ENCODE data around the gene CHAC1.
"Not testable (repeated sequence)": the region's sequence is repeated elsewhere in the genome, so short reads cannot be mapped to it uniquely, and the experiment has no call there.

CHAC1 gene

DNA sequence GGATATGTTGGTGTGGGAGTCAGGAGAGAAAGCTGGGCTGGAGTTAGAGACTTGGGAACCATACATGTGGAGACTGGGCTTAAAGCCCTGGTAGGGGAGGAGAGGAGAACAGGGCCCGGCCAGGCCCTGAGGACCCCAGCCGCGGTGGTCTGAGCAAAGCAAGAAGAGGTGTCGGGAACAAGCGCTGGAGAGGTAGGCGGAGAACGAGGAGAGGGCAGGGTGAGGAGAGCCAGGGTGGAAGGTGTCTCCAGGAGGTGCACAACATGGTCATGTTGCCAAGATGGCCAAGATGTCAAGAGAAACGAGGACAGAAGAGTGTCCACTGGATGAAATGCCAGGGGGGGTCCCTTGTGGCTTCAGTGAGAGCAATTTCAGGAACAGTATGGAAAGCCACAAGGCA lies 5.5 kb downstream of the CHAC1 start:
- no peak for DNase-seq

DNA sequence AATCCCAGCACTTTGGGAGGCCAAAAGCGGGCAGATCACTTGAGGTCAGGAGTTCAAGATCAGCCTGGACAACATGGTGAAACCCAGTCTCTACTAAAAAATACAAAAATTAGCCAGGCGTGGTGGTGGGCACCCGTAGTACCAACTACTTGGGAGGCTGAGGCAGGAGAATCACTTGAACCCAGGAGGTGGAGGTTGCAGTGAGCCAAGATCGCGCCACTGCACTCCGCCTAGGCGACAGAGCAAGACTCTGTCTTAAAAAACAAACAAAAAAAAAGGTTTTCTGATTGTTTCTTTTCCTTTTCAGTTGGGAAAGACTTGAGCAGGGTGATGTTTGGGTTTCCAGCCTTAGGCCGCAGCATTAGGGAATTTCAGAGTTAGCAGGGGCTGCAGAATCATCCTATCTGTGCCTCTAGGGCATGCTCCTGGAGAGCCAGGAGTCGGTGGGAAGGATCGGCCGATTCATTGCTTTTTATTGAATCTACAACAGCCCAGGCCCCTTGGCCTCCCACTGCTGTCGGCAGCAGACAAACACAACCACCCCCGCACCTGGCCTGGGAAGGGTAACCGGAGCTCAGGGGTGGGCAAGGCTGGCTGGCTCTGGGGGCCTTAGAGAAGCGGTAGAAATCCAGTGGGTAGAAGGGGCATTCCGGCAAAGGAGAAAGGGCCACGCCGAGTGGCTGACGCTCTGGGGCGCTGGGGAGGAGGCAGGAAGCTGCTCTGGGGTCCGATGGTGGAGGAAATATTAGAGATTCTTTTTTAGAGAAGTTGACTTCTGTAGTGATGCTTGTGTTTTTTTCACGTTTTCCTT lies 6.3 kb downstream of the CHAC1 start:
- no peak for DNase-seq

DNA sequence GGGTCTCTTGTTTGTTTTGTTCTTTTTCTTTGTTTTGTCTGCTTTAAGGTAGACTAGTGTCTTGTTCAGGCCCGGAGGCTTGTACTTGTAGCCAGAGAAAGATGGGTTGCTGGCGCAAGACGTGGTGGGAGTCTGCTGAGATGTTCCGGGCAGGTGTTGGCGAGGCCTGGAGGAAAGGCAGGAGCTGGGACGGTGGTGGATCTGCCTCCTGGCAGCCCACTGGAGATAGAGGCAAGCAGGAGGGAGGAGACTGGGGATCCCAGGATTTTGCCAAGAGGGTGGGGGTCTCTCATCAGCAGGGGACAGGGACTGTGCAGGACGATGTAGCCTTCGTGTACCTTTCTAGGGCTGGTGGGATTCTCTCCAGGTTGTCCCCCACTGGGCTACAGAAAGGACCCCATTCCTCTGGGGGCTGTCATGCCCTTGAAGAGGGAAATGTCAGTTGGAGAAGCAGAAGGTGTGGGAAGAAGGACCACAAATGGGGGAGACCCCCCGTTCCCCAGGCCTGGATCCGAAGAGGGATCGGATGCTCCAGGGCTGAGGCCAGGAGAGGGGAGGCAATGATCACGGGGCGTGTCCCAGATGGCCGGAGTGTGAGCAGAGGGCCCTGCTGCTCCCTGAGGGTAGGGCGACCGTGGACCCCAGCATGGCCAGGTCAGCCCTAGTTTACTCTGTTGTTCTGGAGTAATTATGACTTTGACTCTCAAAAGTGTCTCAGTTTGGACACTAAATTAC lies 7.0 kb downstream of the CHAC1 start:
- no peak for DNase-seq

DNA sequence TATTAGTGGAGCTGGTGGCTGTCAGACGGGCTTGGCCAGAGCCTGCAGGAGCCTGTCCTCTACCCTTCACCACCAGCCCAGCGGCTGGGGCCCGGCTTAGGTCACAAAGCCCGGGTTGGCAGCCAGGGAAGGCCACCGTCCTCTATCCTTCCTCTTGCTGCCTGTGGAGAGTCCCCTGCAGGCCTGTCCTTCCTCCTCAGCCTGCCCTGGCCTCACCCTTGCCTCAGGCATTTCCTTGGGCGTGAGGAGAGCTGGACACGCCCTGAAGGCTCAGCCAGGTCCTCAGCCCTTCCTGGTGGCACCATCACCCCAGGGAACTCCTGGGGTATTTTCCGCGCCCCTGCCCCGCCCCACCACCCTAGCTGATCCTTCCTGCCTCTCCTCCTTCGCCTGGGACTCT lies 7.7 kb downstream of the CHAC1 start:
- DNase-seq: no peak

DNA sequence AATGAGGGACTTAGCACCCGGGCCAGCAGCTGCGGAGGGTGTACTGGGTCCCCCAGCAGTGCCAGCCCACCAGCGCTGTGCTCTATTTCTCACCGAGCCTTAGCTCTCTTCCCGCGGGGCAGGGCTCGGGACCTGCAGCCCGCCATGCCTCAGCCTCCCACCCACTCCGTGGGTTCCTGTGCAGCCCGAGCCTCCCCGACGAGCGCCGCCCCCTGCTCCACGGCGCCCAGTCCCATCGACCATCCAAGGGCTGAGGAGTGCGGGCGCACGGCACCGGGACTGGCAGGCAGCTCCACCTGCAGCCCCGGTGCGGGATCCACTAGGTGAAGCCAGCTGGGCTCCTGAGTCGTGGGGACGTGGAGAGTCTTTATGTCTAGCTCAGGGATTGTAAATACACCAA lies 8.5 kb downstream of the CHAC1 start:
- not testable (repeated sequence) for DNase-seq

DNA sequence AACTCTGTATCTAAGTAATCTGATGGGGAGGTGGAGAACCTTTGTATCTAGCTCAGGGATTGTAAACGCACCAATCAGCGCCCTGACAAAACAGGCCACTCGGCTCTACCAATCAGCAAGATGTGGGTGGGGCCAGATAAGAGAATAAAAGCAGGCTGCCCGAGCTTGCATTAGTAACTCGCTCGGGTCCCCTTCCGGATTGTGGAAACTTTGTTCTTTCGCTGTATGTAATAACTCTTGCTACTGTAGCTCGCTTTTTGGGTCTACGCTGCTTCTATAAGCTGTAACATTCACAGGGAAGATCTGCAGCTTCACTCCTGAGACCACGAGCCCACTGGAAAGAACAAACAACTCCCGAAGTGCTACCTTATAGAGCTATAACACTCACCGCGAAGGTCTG lies 9.0 kb downstream of the CHAC1 start:
- DNase-seq: not testable (repeated sequence)

DNA sequence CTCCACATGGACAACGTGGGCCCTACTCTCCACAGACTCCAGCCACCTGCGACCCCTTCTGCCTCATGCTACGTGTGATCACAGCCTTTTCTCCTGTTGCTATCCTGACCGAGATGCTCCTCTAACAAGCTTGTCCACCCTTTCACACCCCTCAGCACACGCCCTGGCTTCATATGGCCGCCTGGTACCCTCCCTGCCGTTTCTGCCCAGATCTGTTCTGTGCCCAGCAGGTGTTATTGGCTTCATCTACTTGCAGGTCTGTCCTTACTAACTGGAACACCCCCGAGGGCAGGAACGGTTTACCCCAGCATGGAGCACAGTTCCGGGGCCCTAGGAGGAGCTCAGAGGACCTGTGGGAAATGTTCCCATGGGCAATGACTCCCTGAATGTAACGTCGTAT lies 9.9 kb downstream of the CHAC1 start:
- DNase-seq: no peak

DNA sequence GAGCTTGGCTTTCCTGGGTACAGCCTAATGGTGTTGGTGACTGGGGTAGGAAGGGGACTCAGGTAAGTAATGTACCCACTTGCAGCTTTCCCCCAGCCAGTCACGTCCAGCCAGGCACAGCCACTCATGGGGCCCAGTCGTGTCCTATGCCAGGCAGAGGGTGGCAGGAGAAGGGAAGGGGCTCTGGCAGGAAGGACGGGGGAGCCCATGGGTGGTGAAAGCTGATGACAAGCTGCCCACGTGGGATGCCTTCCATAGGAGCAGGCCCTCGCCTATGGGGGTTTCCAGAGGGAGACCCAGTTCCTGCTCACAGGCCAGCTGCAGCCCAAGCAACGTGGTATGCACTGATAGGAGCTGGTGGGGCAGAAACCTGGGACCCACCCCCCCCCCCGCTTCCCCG lies 10.7 kb downstream of the CHAC1 start:
- no peak for DNase-seq

DNA sequence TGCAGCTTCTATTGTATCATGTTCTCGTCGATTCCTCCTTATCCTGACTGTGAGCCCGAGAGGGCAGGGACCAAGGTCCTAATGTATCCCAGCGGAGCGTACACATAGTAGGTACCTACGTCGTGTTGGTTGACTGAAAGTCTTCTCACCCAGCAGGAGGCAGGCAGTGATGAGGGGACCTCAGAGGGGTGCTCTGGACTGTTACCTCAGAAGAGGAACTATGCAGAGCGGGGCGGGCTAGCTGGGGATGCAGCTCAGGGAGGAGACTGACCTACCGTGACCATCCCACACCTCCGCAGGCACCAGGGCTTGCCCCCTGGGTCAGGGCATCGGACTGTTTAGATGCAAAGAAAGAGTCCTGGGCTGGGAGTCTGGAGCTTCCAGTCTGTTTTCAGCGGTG lies 11.4 kb downstream of the CHAC1 start:
- no peak for DNase-seq

DNA sequence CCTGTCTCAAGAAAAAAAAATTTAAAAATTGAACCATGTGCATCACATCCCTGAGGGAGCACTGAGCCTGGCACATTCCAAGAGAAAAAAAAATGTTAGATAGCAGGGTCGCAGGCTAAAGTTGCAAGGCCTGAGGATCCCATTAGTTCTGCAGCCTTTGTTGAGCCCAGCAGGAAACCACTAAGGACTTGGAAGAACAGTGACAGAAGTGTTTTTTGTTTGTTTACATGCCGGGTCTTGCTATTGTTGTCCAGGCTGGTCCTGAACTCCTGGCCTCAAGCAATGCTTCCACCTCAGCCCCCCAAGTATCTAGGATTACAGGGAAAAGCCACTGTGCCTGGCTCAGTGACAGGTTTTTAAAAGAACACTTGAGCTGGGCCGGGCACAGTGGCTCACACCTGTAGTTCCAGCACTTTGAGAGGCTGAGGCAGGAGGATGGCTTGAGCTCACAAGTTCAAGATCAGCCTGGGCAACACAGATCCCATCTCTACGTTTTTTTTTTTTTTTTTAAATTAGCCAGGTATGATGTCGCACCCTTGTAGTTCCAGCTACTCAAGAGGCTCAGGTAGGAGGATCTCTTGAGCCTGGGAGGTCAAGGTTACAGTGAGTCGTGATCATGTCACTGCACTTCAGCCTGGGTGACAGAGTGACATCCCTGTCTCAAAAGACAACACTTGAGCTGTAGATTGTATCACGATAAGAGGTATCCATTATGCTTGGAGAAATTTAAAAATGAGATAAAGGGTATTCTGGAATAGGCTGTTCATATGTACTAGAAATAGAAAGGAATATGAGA lies 15.2 kb downstream of the CHAC1 start:
- DNase-seq: no peak

DNA sequence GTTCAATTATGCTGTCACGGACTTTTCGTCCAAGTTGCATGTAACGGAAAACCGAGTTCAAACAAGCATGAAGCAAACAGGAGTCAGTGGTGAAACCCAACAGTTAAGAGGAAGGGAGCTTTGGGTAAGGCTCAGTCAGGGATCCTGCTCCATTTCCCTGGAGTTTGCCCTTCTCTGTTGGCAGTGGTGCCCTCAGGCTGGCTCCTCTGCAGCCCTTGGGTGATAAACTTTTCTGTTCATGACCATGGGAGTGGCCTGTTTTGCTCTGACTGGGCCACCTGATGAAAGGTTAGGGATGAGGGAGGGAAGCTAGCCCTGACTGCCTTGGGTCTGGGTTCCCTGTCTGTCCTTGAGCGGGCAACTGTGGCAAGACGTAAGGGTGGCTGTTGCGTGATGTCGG lies 16.1 kb downstream of the CHAC1 start:
- no peak for DNase-seq

DNA sequence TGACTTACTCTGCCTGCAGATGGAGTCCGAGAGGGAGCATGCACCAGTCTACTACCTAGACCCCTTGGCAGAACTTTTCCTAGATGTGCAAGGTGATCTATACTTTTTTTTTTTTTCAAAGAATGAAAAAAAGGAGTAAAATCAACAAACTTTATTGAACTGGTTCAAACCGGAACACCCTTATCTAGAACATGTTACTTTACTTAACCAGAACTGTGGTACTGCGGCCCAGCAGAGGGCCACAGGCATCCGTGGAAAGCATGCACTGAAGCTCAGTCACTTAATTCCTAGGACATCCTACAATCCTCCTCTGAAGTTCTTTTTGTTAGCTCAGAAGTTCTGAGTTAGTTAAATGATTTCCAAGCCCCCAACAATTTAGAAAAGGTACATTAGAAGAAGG lies 21.6 kb downstream of the CHAC1 start:
- DNase-seq: no peak

DNA sequence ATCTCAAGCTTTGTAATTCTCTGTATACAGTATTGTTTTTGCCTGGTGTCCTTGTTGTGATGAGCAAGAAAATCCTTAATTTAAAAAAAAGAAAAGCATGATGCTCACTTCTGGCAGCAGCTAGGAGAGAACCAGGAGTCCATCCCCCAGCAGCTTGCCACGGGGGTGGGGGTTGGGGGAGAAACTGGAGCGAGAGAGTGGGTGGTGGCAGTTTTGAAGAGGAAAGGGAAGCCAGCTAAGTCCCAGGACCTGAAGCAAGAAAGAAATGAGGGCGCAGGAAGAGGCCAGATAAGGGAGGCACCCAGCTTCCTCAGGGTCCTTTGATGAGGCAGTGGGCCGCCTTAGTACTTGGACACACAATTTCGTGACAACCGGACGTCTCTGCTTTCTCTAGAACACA lies 23.5 kb downstream of the CHAC1 start:
- DNase-seq: no peak

DNA sequence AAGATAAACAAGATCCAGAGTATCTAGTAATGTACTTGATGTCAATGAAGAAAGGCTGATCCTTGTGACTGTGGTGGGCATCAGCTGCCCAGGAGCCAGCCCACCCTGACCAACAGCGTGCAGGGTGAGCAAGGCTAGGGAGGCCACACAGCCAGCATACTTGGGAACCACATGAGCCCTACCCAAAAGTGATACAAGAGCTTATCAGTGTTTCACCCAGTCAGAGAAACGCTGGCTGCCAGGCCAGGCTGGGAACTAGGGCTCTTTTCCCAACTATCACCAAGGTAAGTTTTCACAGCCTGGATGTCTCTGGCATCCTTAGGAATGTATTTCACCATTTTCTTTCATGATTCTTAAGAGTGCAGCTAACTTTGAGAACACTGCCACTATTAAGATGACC lies 24.9 kb downstream of the CHAC1 start:
- DNase-seq: no peak

DNA sequence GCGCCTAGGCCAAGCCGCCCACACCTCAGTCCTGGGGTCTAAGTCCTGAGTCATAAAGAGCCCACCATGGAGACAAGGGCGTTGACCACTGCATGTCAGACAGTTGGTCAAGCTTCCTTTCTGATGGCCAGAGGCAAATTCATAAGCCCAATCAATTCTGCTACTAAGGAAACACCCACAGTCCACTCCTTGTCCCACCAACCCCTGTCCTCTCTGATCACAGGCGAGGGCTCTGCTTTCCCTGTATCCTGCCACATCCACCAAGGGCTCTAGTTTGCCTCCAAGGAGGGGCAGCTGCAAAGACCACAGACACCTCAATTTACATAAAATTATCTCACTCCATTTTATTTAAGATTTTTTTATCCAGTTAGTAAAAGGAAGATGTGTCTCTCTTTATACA lies 25.3 kb downstream of the CHAC1 start:
- DNase-seq: no peak

DNA sequence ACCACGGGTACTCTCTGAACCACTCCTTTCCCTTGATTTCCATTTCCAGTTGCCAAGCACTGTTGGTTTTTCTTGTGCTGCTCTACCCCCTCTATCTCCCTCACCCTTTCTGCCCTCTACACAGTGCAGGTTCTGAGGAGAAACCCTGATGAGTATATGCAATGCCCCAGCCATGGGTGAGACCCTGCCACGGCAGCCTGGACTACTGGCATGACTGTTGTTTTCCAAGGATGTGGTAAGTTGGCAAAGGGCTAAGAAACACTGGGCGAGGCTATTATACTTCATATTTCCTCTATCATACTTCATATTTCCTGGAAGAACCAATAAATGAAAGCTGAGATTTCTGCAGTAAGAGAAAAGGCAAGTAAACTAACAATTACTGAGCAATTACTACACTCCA lies 27.9 kb downstream of the CHAC1 start:
- DNase-seq: no peak

DNA sequence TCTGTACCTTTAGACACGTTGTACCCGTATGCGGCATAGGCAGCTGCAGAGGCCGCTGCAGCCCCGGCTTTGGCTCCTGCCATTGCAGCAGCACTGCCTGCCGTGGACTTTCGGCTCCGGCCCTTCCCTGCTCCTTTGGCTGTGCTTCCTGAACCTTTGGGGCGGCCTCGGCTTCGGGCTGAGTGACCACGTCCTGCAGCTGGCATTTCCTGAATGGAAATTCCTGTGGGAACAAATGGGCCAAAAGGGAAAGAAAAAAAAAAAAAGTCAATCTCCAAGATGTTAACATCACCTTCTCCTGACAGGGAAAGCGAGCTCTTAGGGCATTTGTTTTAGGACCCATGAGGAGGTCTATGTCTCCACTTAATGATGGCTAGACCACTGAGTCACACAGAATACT lies 29.6 kb downstream of the CHAC1 start:
- DNase-seq: no peak

DNA sequence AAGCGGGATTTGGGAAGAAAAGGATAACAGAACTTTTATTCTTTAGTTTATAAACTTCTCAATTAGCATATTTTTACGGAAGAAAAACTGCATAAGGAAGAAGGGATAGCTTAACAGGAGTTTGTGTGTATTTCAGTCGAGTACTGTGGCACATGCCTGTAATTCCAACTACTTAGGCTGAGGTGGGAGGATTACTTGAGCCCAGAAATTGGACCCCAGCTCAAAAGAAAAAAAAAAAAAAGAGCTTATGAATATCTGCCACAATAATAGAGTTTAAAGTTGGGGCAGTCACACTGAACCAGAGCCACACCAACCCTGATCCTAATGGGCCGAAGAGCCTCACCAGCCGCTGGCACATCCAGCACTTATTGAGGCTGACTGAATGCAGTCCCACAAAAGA lies 31.1 kb downstream of the CHAC1 start:
- DNase-seq: no peak

DNA sequence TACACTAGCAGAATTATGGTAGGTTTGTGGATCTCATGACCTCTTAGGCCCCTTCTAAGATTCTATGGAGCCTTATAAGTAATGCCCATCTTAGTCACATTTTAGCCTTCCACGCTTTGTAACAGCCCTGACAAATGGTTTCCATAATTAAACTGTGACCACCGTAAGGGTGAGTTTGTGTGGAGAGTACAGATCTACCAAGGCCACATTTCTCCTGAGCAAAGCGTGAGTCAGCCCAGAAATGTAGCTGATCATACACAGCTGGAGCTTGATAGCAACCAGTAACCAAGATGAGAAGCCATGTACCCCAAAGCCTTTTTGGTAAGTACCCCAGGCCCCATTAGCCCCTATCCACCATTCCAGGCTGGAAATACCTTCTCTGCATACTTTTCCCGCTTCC lies 31.7 kb downstream of the CHAC1 start:
- DNase-seq: no peak

DNA sequence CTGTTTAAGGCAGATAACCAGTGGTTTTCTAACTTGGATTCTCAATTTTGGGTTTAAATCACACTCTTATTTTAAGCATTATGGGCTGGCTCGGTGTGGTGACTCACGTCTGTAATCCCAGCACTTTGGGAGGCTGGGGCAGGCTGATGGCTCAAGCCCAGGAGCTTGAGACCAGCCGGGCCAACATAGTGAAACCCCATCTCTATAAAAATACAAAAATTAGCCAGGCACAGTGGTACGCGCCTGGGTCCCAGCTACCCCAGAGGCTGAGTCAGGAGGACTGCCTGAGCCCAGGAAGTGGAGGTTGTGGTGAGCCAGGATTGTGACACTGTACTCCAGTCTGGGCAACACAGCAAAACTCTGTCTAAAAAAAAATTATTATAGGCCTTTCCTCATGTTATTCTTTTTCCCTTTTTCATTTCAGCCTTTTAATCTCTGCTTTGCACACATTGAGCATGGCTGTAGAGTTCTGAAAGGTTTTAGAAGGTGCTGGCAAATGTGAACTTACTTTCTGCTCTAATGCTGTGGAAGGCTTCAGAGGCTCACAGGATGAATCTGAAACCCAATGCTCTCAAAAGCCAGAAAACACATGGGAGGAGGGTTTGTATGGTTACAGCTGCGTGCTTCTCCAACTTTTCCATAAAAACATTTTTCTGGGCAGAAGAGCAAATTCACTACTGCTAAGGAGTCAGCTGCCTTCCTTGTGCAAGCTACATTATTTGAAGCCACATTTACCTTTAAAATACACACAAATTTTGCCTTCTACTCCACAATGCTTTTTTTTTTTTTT lies 32.5 kb downstream of the CHAC1 start:
- no peak for DNase-seq

DNA sequence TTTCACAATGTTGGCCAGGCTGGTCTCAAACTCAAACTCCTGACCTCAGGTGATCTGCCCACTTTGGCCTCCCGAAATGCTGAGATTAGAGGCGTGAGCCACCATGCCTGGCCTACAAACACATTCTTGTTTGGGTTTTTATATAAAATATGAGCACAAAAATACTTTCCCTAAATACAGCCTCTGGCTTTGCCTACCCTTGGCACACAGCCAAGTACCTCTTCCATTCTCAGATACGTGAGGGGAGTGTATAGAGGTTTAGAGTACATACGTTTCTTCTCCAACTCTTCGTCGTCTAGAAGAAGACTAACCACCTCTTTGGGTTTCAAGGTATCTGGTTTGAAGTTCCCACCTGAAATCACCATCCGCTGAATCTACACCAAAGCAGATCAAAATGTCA lies 33.5 kb downstream of the CHAC1 start:
- no peak for DNase-seq

DNA sequence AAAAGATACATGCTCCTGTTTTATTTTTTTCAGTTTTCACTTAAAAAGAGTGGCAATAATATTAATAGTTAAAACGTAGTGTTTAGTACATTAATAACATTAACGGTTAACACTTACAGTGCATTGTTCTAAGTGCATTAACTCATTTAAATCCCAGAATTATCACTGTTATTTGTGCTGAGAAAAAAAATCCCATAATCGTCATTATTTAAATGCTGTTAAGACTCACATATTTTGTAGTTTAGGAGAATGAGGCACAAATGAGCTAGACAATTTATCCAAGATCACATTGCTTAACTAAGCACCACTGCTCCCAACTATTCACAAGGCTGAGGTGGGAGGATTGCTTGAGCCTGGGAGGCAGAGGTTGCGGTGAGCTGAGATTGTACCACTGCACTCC lies 34.9 kb downstream of the CHAC1 start:
- DNase-seq: no peak

DNA sequence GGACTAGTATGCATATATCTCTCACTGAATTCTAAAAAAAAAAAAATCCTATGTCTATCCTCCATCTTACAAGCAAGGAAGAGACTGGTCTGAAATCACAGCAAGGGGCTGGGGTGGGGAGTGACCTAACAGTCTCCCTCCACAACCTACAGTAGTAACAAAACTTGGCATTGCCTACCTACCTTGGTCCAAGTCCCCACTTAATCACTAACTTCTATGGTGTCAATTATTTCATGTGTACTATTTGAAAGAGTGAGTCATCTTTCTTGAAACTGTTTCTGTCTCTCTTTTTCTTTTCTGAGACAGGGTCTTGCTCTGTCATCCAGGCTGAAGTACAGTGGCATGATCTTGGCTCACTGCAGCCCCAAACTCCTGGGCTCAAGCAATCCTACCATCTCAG lies 36.8 kb downstream of the CHAC1 start:
- no peak for DNase-seq
